HepG2 (cell line): ENCODE data around the gene TSEN54. TPM values are rescaled to one million over a fixed set of nuclear protein-coding genes. Genes with fewer than 3 reads are reported as not detected.

Source experiments
- ATAC-seq: fragments of 200-7000 bp; cut with Tn5 transposase; 3 replicates; pipeline ENCODE4 v1.9.1; 2020; ENCODE audit warnings: mild to moderate bottlenecking, moderate library complexity
- BruUV-seq: library from RNA; stranded (reverse); fragments of 400-500 nt; replicated peaks from 2 replicates; lab custom pipeline; 2021; lab: Mats Ljungman, UMichigan
- CTCF ChIA-PET: fragments of 300-600 bp; formaldehyde crosslinking; extraction: SDS; loops from one replicate; lab custom pipeline; 2021; ENCODE audit warnings: low total read pairs, inconsistent platforms, low intra/inter-chr PET ratio; lab: Yijun Ruan, JAX
- POLR2A ChIA-PET: fragments of 350-600 bp; sonication (Branson Sonifier 250); formaldehyde crosslinking; loops from one replicate; lab custom pipeline; 2020; ENCODE audit warnings: antibody characterized with exemption, inconsistent platforms; lab: Yijun Ruan, JAX
- DNase-seq: peaks from one replicate; pipeline ENCODE4 v3.0.0-alpha.2; 2015; ENCODE audit warnings: low spot score
- FAIRE-seq: peaks from 3 replicates; lab custom pipeline; 2011; peaks lifted over from hg19 to GRCh38; lab: Jason Lieb, UNC
- H2AFZ ChIP-seq: one replicate; pipeline ENCODE4 v1.6.1; 2011; ENCODE audit warnings: low read length, inconsistent platforms
- H3K27ac ChIP-seq: fragments of 300-600 bp; 3 replicates; pipeline ENCODE4 v1.8.0; 2011; ENCODE audit warnings: mixed run types, mild to moderate bottlenecking, mixed read lengths, low read length, inconsistent platforms; ENCODE audit not compliant: insufficient read depth; ENCODE audit errors: extremely low read length
- H3K27me3 ChIP-seq, 2 experiments: fragments of 200-600 bp in 1 of 2; 2 replicates in 1 of 2; 3 replicates in 1 of 2; pipeline versions ENCODE4 v1.6.0 to v1.8.0; 2011; ENCODE audit warnings: low read length in 2 of 2, mild to moderate bottlenecking in 2 of 2, moderate library complexity in 2 of 2, inconsistent platforms in 1 of 2; ENCODE audit not compliant: insufficient read depth in 2 of 2, control insufficient read depth in 1 of 2
- H3K36me3 ChIP-seq, 2 experiments: fragments of 200-600 bp in 1 of 2; replicated peaks in 1 of 2; 2 replicates in 1 of 2; 3 replicates in 1 of 2; pipeline versions ENCODE4 v1.5.1 to v1.8.0; 2011; ENCODE audit warnings: low read length in 2 of 2, inconsistent platforms in 1 of 2; ENCODE audit not compliant: insufficient read depth in 2 of 2, control insufficient read depth in 1 of 2
- H3K4me1 ChIP-seq: 2 replicates; pipeline ENCODE4 v1.5.1; 2012; ENCODE audit warnings: low read length, inconsistent platforms; ENCODE audit not compliant: insufficient read depth
- H3K4me2 ChIP-seq: 2 replicates; pipeline ENCODE4 v1.6.0; 2011; ENCODE audit warnings: low read depth, low read length, inconsistent platforms
- H3K4me3 ChIP-seq, 3 experiments: fragments of 200-600 bp in 1 of 3; sonication (generic), shearing (Covaris generic) in 1 of 3; replicated peaks in 1 of 3; 2 replicates each; pipeline ENCODE4 v1.5.1; 2011 to 2016; ENCODE audit warnings: low read length in 3 of 3, inconsistent platforms in 2 of 3, low read depth in 2 of 3, mild to moderate bottlenecking in 2 of 3, control low read depth in 1 of 3, mixed read lengths in 1 of 3; ENCODE audit not compliant: insufficient read depth in 1 of 3
- H3K79me2 ChIP-seq: one replicate; pipeline ENCODE4 v1.6.1; 2011; ENCODE audit warnings: low read length, inconsistent platforms; ENCODE audit not compliant: insufficient read depth
- H3K9ac ChIP-seq: 2 replicates; pipeline ENCODE4 v1.6.0; 2011; ENCODE audit warnings: mild to moderate bottlenecking, low read depth, low read length, inconsistent platforms; ENCODE audit not compliant: insufficient read depth
- H3K9me3 ChIP-seq: 2 replicates; pipeline ENCODE4 v1.5.1; 2012; ENCODE audit warnings: mild to moderate bottlenecking, low read length
- H4K20me1 ChIP-seq: 2 replicates; pipeline ENCODE4 v1.6.0; 2011; ENCODE audit warnings: inconsistent platforms, mild to moderate bottlenecking, low read length, moderate library complexity; ENCODE audit not compliant: insufficient read depth
- CREM ChIP-seq, 2 experiments: sonication (generic) in 1 of 2; formaldehyde crosslinking in 1 of 2; IDR thresholded peaks; 2 replicates each; pipeline versions ENCODE4 v1.4.0 to v1.6.1; 2016 to 2020; ENCODE audit warnings: antibody characterized with exemption in 1 of 2, mild to moderate bottlenecking in 1 of 2, missing genetic modification reagents in 1 of 2
- GABPA ChIP-seq, 2 experiments: IDR thresholded peaks; 2 replicates each; pipeline ENCODE4 v1.6.1; 2011 to 2016; ENCODE audit warnings: low read depth in 2 of 2, low read length in 1 of 2, missing biosample characterization in 1 of 2, missing genetic modification characterization in 1 of 2
- KMT2B ChIP-seq: IDR thresholded peaks from 2 replicates; pipeline ENCODE4 v1.6.1; 2016; ENCODE audit warnings: missing genetic modification reagents, missing compliant biosample characterization
- RBAK ChIP-seq: sonication (generic); formaldehyde crosslinking; IDR thresholded peaks from 2 replicates; pipeline ENCODE4 v1.5.1; 2020; ENCODE audit warnings: mild to moderate bottlenecking, missing genetic modification reagents
- SNAPC2 ChIP-seq: sonication (generic); formaldehyde crosslinking; IDR thresholded peaks from 2 replicates; pipeline ENCODE4 v1.8.1; 2022; ENCODE audit warnings: mild to moderate bottlenecking, missing genetic modification reagents
- ZBTB34 ChIP-seq: sonication (generic); formaldehyde crosslinking; IDR thresholded peaks from 2 replicates; pipeline ENCODE4 v1.8.0; 2022; ENCODE audit warnings: mild to moderate bottlenecking, missing genetic modification reagents
- ZNF263 ChIP-seq: sonication (generic); formaldehyde crosslinking; IDR thresholded peaks from 2 replicates; pipeline ENCODE4 v1.4.0; 2020; ENCODE audit warnings: missing genetic modification reagents
- ZNF296 ChIP-seq: sonication (generic); formaldehyde crosslinking; conservative IDR thresholded peaks from 2 replicates; pipeline ENCODE4 v1.5.0; 2020; ENCODE audit warnings: mild to moderate bottlenecking, missing genetic modification reagents
- ZNF329 ChIP-seq: sonication (generic); formaldehyde crosslinking; IDR thresholded peaks from 2 replicates; pipeline ENCODE4 v1.9.0; 2021; ENCODE audit warnings: low read depth, mild to moderate bottlenecking, missing genetic modification reagents
- ZNF570 ChIP-seq: sonication (generic); formaldehyde crosslinking; IDR thresholded peaks from 2 replicates; pipeline ENCODE4 v1.4.0; 2020; ENCODE audit warnings: mild to moderate bottlenecking, missing genetic modification reagents, borderline replicate concordance
- ZNF609 ChIP-seq: sonication (generic); formaldehyde crosslinking; IDR thresholded peaks from 2 replicates; pipeline ENCODE4 v1.4.0; 2020; ENCODE audit warnings: mild to moderate bottlenecking, missing genetic modification reagents, borderline replicate concordance
- ZSCAN12 ChIP-seq: sonication (generic); formaldehyde crosslinking; IDR thresholded peaks from 2 replicates; pipeline ENCODE4 v1.9.0; 2021; ENCODE audit warnings: mild to moderate bottlenecking, missing genetic modification reagents
- WGBS: methylation state at CpG from one replicate; pipeline ENCODE4 v1.1.6; 2017; ENCODE audit warnings: low lambda C conversion rate; 5-methylcytosine and 5-hydroxymethylcytosine counted together
- in situ Hi-C: cut with HindIII; loops from 2 replicates; pipeline ENCODE4 v1.10.0; 2017; ENCODE audit warnings: low pct_unique_long_range_greater_than_20kb; ENCODE audit not compliant: extremely low pct_ligation_motif_present
- intact Hi-C: fragments of 100-400 bp; cut with micrococcal nuclease; formaldehyde crosslinking; loops from one replicate; pipeline ENCODE4 v1.10.0; 2022; ENCODE audit not compliant: unreplicated experiment
- polyA plus RNA-seq, 8 experiments: library from polyadenylated mRNA; depleted of rRNA in 3 of 8; stranded (reverse) in 7 of 8; unstranded in 1 of 8; fragments of >200 nt; fragmentation: Illumina TruSeq in 4 of 8; extraction: Trizol in 4 of 8; gene quantifications; 2 replicates each; pipeline versions ENCODE4 v1.2.1 to v1.2.3, GENCODE V29; 2011 to 2016; ENCODE audit warnings: low read depth in 4 of 8, missing spikeins in 1 of 8, mixed read lengths in 1 of 8; ENCODE audit not compliant: insufficient read depth in 1 of 8
- total RNA-seq, 5 experiments: library from RNA; depleted of rRNA; stranded (reverse); fragments of >200 nt; fragmentation: Illumina TruSeq; extraction: Trizol; gene quantifications; 2 replicates each; pipeline ENCODE4 v1.2.3, GENCODE V29; 2016; ENCODE audit warnings: low read depth in 1 of 5
- TF ChIP-seq, protein P1 (sequence below): sonication (generic); formaldehyde crosslinking; IDR thresholded peaks from 2 replicates; pipeline ENCODE4 v1.4.0; 2020; ENCODE audit warnings: missing genetic modification reagents, borderline replicate concordance

The TSEN54 gene
- total and polyA plus RNA-seq, 2 of the 13 experiments (the other 11 are each of a cell fraction or from before 2014, with no cell fraction given) = 62.9 to 63.3 TPM

DNA sequence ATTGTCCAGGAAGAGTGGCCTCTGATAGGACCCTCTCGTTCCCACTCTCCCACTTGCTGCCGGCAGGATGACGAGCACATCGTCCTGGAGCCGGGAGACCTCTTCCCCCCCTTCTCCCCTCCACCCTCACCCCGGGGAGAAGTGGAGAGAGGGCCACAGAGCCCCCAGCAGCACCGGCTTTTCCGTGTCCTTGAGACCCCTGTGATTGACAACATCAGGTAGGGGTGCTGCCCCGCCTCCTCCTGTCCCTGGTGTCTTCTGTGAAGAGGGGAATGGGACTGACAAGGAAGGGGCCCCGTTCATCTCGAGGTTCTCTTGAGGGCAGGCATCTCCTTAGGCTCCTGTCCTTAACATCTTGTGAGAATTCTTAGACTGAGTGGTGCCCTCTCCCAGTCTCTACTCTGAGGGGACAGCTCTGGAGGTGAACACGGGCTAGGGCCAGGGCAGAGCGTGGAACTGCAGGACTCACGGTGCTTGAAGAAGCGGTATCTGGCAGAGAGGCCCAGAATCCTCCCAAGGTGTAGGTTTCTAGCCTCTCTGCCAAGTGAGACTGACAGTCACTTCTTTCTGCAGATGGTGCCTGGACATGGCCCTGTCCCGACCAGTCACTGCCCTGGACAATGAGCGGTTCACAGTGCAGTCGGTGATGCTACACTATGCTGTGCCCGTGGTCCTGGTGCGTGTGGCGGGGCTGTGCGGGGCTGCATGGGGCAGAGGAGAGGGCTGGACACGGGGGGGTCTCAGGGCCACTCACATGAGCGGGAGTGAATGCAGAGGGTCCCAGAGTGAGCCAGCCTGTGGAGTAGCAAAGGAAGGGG, 27.4 kb upstream of the TSEN54 start:
- in situ Hi-C loops = loop anchor here (5.0 kb wide), 1 partner anchor 57 kb away; no protein-coding TSS in a partner anchor
- no peaks in the 10 kb centered on the region for H3K4me1 ChIP-seq
- intact Hi-C loops = loop anchor here (5.0 kb wide), 1 partner anchor 62 kb away; no protein-coding TSS in a partner anchor
- no peak overlapping the region for H3K27ac ChIP-seq
- H3K4me2 ChIP-seq = no peak overlapping the region
- H3K79me2 ChIP-seq = no peaks in the 10 kb centered on the region
- DNase-seq (no peak), FAIRE-seq (no peak), ATAC-seq (no peak)
- H3K36me3 ChIP-seq = peaks cover 38 to 45% of the 10 kb centered on the region in 2 experiments
- H3K4me3 ChIP-seq = no peak overlapping the region
- 92% methylated on average over 23 of the region's 24 CpGs for WGBS
- no peaks in the 10 kb centered on the region for H3K9me3 ChIP-seq
- BruUV-seq = no TSS peak
- H3K27me3 ChIP-seq = no peaks in the 10 kb centered on the region
- no peak overlapping the region for H3K9ac ChIP-seq
- CTCF ChIA-PET = no interaction called here
- H4K20me1 ChIP-seq = peaks cover 4% of the 10 kb centered on the region; the same call in 1 of the 2 replicates
- POLR2A ChIA-PET = no interaction called here
- H2AFZ ChIP-seq = no peak overlapping the region
- TF ChIP-seq KMT2B (CRISPR knock-in tag) (no peak), SNAPC2 (CRISPR knock-in tag) (no peak), ZNF329 (CRISPR knock-in tag) (no peak), ZNF263 (CRISPR knock-in tag) (no peak), ZNF570 (CRISPR knock-in tag) (no peak), GABPA (IDR thresholded peaks at IDR 0.05; ENCODE audit: low read depth, low read length) (no peak), GABPA (CRISPR knock-in tag; IDR thresholded peaks at IDR 0.05; ENCODE audit: low read depth) (no peak), RBAK (CRISPR knock-in tag) (no peak), CREM (IDR thresholded peaks at IDR 0.05) (no peak), CREM (CRISPR knock-in tag; IDR thresholded peaks at IDR 0.05) (no peak), ZBTB34 (CRISPR knock-in tag) (no peak), ZSCAN12 (CRISPR knock-in tag) (no peak), ZNF609 (CRISPR knock-in tag) (no peak), ZNF296 (CRISPR knock-in tag) (no peak)
- TF ChIP-seq, protein P1, sequence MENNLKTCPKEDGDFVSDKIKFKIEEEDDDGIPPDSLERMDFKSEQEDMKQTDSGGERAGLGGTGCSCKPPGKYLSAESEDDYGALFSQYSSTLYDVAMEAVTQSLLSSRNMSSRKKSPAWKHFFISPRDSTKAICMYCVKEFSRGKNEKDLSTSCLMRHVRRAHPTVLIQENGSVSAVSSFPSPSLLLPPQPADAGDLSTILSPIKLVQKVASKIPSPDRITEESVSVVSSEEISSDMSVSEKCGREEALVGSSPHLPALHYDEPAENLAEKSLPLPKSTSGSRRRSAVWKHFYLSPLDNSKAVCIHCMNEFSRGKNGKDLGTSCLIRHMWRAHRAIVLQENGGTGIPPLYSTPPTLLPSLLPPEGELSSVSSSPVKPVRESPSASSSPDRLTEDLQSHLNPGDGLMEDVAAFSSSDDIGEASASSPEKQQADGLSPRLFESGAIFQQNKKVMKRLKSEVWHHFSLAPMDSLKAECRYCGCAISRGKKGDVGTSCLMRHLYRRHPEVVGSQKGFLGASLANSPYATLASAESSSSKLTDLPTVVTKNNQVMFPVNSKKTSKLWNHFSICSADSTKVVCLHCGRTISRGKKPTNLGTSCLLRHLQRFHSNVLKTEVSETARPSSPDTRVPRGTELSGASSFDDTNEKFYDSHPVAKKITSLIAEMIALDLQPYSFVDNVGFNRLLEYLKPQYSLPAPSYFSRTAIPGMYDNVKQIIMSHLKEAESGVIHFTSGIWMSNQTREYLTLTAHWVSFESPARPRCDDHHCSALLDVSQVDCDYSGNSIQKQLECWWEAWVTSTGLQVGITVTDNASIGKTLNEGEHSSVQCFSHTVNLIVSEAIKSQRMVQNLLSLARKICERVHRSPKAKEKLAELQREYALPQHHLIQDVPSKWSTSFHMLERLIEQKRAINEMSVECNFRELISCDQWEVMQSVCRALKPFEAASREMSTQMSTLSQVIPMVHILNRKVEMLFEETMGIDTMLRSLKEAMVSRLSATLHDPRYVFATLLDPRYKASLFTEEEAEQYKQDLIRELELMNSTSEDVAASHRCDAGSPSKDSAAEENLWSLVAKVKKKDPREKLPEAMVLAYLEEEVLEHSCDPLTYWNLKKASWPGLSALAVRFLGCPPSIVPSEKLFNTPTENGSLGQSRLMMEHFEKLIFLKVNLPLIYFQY = no peak
